ENCODE results near the gene CRX.
"Not testable (repeated sequence)": the region's sequence is repeated elsewhere in the genome, so short reads cannot be mapped to it uniquely, and the experiment has no call there.

CRX gene

GRCh38 chr19:47878906-47879305 lies 57.2 kb downstream of the CRX start:
- TF ChIP-seq, protein P1, sequence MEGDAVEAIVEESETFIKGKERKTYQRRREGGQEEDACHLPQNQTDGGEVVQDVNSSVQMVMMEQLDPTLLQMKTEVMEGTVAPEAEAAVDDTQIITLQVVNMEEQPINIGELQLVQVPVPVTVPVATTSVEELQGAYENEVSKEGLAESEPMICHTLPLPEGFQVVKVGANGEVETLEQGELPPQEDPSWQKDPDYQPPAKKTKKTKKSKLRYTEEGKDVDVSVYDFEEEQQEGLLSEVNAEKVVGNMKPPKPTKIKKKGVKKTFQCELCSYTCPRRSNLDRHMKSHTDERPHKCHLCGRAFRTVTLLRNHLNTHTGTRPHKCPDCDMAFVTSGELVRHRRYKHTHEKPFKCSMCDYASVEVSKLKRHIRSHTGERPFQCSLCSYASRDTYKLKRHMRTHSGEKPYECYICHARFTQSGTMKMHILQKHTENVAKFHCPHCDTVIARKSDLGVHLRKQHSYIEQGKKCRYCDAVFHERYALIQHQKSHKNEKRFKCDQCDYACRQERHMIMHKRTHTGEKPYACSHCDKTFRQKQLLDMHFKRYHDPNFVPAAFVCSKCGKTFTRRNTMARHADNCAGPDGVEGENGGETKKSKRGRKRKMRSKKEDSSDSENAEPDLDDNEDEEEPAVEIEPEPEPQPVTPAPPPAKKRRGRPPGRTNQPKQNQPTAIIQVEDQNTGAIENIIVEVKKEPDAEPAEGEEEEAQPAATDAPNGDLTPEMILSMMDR (IDR thresholded peaks at IDR 0.05; ENCODE audit: extremely low read depth, missing control alignments) = no peak
- no peak for DNase-seq (ENCODE audit: low spot score)

DNA sequence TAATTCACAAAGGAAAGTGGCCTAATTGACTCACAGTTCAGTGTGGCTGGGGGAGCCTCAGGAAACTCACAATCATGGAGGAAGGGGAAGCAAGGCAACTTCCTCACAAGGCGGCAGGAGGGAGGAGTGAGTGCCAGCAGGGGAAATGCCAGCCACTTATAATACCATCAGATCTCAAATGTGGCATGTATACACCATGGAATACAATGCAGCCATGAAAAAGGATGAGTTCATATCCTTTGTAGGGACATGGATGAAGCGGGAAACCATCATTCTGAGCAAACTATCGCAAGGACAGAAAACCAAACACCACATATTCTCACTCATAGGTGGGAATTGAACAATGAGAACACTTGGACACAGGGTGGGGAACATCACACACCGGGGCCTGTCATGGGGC lies 57.6 kb downstream of the CRX start:
- not testable (repeated sequence) for DNase-seq (ENCODE audit: low spot score)

- no peak for DNase-seq (ENCODE audit: low spot score)
- TF ChIP-seq, protein P1 (IDR thresholded peaks at IDR 0.05; ENCODE audit: extremely low read depth, missing control alignments) = no peak
These were observed 60.0 kb downstream of the CRX start for GRCh38 chr19:47881757-47882156.

DNA sequence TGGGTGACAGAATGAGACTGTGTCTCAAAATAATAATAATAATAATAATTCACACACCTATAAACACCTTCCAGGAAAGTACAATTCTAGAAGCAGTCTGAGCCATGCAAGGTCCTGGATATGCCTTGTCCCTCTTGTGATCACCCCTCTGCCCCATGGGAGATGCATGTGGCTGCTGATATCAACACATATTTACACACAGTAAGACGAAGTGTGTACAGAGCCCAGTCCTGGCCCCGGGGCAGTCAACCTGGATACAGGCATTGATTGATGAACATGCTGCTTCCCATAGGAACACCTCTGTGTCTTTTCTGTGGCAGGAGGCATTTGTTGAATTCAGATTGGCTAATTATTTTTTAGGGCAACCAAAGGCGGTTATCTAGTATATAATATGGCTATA lies 61.2 kb downstream of the CRX start:
- TF ChIP-seq, protein P1 (IDR thresholded peaks at IDR 0.05; ENCODE audit: extremely low read depth, missing control alignments) = no peak
- no peak for DNase-seq (ENCODE audit: low spot score)

DNA sequence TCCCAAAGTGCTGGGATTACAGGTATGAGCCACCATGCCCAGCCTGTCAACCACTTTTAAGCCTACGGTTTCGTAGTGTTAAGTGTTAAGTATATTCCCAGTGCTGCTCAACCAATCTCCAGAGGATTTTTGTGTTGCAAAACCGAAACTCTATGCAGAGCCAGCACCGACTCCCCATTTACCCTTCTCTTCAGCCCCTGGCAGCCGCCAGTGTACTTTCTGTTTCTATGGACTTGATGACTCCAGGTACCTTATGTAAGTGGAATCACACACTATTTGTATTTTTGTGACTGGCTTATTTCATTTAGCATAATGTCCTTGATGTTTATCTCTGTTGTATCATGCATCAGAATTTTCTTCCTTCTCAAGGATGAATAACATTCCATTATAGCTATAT lies 63.3 kb downstream of the CRX start:
- DNase-seq (ENCODE audit: low spot score) = no peak
- TF ChIP-seq, protein P1 (IDR thresholded peaks at IDR 0.05; ENCODE audit: extremely low read depth, missing control alignments) = no peak

GRCh38 chr19:47886010-47886559 lies 64.3 kb downstream of the CRX start, which contains the start of gene SULT2A1:
Gene SULT2A1, minus strand, starts transcription at chr19:47886315. Its CDS starts 58 bp downstream, at chr19:47886257.
- DNase-seq (ENCODE audit: low spot score) = no peak
- TF ChIP-seq, protein P1 (IDR thresholded peaks at IDR 0.05; ENCODE audit: extremely low read depth, missing control alignments) = no peak

DNA sequence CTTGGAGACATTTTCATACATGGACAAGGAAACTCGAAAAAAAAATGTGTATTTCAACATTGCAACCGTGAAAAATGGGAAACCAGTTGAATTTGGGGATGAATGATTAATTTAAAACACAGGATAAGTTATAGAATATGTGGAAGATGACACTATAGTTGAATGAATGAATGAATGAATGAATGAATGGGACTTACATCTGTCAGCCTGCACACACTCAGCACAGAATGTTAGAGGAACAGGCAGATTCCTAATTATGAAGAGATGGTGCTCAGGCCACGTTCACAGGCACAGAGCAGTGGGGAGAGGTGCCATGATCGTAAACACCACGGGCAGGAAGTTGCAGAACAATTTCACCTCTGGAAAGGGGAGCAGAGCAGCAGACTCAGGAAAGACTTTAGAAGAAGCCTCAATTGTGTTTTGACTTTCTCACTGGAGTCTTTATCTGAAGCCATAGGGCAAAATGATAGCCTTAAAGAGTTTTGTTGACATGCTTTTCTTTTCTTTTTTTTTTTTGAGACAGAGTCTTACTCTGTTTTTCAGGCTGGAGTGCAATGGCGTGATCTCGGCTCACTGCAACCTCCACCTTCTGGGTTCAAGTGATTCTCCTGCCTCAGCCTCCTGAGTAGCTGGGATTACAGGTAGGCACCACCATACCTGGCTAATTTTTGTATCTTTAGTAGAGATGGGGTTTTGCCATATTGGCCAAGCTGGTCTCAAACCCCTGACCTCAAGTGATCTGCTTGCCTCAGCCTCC lies 69.3 kb downstream of the CRX start:
- DNase-seq (ENCODE audit: low spot score) = no peak
- TF ChIP-seq, protein P1 (IDR thresholded peaks at IDR 0.05; ENCODE audit: extremely low read depth, missing control alignments) = no peak

DNA sequence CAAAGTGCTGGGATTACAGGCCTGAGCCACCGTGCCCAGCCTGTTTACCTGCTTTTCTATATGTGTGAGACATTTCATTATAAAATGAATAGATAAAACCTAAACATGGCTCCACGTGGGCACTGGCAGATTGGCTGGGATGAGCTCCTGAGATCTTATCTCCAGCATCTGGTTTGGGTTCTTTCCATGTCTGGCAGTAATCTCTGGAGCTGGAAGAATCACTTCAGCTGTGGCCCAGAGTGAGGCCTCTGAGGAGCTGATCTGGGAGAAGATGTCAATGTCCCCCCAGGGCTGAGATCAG lies 69.8 kb downstream of the CRX start:
- TF ChIP-seq, protein P1 (IDR thresholded peaks at IDR 0.05; ENCODE audit: extremely low read depth, missing control alignments) = no peak
- DNase-seq (ENCODE audit: low spot score) = no peak
